Measurements from ENCODE around the gene STPG1.

DNA sequence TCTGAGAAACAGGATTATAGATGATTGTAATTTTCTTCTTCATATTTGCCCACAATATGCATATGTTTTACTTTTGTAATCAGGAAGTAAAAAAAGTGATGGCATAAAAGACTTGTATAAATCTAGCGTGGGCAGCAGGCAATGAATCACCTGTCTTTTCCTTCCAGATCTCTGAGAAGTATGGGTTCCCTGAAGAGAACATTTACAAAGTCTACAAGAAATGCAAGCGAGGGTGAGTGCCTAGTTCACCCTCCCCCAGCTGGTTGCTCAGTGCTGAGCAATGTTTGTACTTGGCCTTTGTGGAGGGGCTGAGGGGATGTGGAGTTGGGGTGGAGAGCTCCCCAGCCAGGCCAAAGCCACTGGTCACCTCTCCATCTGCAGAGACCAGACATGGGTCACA lies 63.7 kb downstream of the STPG1 start:
- TF ChIP-seq, protein P1, sequence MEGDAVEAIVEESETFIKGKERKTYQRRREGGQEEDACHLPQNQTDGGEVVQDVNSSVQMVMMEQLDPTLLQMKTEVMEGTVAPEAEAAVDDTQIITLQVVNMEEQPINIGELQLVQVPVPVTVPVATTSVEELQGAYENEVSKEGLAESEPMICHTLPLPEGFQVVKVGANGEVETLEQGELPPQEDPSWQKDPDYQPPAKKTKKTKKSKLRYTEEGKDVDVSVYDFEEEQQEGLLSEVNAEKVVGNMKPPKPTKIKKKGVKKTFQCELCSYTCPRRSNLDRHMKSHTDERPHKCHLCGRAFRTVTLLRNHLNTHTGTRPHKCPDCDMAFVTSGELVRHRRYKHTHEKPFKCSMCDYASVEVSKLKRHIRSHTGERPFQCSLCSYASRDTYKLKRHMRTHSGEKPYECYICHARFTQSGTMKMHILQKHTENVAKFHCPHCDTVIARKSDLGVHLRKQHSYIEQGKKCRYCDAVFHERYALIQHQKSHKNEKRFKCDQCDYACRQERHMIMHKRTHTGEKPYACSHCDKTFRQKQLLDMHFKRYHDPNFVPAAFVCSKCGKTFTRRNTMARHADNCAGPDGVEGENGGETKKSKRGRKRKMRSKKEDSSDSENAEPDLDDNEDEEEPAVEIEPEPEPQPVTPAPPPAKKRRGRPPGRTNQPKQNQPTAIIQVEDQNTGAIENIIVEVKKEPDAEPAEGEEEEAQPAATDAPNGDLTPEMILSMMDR (IDR thresholded peaks at IDR 0.05) = no peak
- TF ChIP-seq POLR2A (IDR thresholded peaks at IDR 0.05) = no peak

Measured in breast epithelium (tissue), 3 donors.